ENCODE data around the gene SUGCT. TPM values are rescaled to one million over a fixed set of nuclear protein-coding genes. Genes with fewer than 3 reads are reported as not detected.

SUGCT gene
- total RNA-seq, 1 experiment from 2014 or later: 15.3 TPM

DNA sequence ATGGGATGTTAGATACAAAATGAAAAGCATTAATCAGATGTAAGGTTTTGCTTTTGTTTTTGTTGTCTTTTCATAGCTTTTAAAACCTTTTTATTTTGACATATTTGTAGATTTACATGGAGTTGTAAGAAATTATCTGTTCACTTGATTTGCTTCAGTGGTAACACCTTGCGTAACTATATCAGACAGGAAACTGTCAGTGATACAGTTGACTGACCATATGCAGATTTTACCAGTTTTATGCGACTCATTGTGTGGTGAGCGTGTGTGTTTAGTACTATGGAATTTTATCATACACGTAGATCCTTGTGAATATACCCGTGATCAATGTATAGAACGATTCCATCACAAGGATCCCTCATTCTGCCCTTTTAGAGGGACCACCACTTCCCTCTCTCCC is 701.4 kb downstream of the SUGCT start:
- in situ Hi-C loops (cut with HindIII; ENCODE audit: low sequenced_read_pairs): no loop called here

DNA sequence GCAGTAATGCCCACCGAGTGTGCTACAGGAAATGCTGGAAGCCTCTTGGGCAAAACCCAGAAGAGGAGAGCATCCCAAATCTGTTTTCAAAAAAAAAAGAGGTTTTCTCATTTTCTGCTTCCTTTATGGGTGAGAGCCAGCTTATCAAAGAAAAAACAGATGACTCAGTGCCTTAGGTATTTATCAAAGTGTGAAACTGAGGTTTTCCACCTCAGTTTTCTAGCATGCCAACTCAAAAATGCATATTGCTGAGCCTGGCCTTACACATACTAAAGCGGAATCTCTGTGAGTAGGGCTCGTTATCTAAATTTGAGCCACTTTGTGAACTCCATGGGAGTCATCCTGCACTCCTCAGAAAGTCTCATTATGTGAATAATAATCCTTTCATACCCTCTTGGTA is 705.1 kb downstream of the SUGCT start:
- DNase-seq (ENCODE audit: low spot score): no peak
- in situ Hi-C loops (cut with HindIII; ENCODE audit: low sequenced_read_pairs): no loop called here

More for the DNA sequence above, 701.4 kb downstream of the SUGCT start:
- DNase-seq (ENCODE audit: low spot score): no peak

GRCh38 chr7:40840990-40841389 is 706.2 kb downstream of the SUGCT start:
- no peak for DNase-seq (ENCODE audit: low spot score)
- in situ Hi-C loops (cut with HindIII; ENCODE audit: low sequenced_read_pairs): no loop called here

- in situ Hi-C loops (cut with HindIII; ENCODE audit: low sequenced_read_pairs): no loop called here
- DNase-seq (ENCODE audit: low spot score): no peak
Observed at GRCh38 chr7:40842641-40843040, 707.8 kb downstream of the SUGCT start.

- no peak for DNase-seq (ENCODE audit: low spot score)
- in situ Hi-C loops (cut with HindIII; ENCODE audit: low sequenced_read_pairs): no loop called here
Observed at GRCh38 chr7:40843338-40843985, 708.7 kb downstream of the SUGCT start.

DNA sequence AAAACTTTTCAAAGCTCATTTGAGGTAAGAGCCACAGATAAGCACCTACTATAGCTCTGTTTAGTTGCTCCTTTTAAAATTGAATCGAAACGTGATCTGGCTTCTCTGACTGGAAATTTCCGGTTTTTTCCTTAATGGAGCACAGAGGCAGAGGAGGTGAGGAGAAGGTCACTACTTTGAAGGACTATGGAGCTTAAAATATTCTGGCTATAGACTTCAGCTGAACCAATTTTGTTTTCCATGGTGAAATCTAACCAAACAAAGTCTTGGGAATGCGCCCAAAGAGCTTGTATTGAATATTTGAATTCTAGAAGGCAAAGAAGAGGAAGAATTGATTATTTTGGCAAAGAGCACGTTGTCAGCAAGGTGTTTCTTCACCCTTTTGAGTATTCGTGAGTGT is 711.1 kb downstream of the SUGCT start:
- DNase-seq (ENCODE audit: low spot score): no peak

GRCh38 chr7:40847921-40848320 is 713.1 kb downstream of the SUGCT start:
- in situ Hi-C loops (cut with HindIII; ENCODE audit: low sequenced_read_pairs): no loop called here

More for the DNA sequence above, 711.1 kb downstream of the SUGCT start:
- in situ Hi-C loops (cut with HindIII; ENCODE audit: low sequenced_read_pairs): no loop called here

GRCh38 chr7:40848541-40849221 is 713.9 kb downstream of the SUGCT start:
- in situ Hi-C loops (cut with HindIII; ENCODE audit: low sequenced_read_pairs): no loop called here
- no peak for DNase-seq (ENCODE audit: low spot score)

More at GRCh38 chr7:40847921-40848320, 713.1 kb downstream of the SUGCT start:
- DNase-seq (ENCODE audit: low spot score): no peak

DNA sequence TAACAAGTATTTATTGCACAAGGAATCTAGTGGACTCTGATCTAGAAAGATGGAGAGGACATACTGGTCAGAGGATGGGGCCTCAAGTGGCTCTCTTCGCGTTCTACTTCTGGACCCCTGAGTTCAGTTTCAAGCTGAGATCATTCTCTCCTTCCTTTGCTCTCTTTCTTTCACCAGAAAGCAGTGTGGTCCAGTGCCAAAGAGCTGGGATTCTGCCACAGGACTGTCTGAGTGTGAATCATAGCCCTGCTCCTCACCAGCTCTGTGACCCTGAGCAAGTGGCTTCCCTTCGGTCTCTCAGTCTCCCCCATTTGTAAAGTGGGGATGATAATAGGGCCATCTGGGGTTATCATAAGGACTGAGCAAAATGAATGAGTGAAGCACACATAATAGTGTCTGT is 715.2 kb downstream of the SUGCT start:
- DNase-seq (ENCODE audit: low spot score): no peak
- in situ Hi-C loops (cut with HindIII; ENCODE audit: low sequenced_read_pairs): no loop called here

DNA sequence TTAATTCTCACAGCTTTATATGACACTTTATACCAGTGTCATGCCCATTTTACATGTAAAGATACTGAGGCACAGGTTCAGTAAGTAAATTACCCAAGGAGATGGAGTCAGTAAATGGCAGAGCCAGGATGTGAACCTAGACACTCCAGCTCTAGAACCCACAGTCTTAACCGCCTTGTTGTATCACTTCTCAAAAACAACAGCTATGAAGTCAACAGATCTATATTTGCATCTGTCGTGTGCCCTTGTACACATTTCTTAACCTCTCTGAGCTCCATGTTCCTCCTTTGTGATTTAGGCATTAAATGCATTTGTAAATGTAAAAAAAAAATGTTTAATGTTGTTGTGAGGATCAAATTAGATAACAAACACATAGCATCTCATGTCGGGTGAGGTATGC is 716.2 kb downstream of the SUGCT start:
- no peak for DNase-seq (ENCODE audit: low spot score)
- in situ Hi-C loops (cut with HindIII; ENCODE audit: low sequenced_read_pairs): no loop called here

GRCh38 chr7:40859076-40859475 is 724.3 kb downstream of the SUGCT start:
- no peak for DNase-seq (ENCODE audit: low spot score)
- in situ Hi-C loops (cut with HindIII; ENCODE audit: low sequenced_read_pairs): no loop called here

DNA sequence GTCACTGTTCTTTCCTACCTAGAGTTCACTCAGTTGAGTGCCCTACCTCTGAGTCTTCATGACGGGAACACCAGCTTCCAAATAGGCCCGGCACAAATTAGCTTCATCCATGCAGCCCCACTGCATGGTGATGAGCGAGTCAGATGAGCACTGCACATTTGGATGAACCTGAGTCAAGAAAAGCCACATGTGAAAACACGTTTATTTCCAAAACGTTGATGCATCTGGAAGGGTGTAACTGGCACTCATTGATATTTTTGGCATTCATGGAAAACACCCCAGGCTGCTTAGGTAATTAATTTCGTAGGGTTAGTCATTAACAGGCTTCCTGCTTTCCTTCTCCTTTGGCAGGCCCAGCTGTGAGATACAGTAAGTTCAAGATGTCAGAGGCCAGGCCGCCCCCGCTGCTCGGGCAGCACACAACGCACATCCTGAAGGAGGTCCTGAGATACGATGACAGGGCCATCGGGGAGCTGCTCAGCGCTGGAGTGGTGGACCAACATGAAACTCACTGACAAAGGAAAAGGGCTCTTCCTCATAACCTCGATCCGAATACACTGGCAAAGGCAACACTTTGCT is 725.2 kb downstream of the SUGCT start:
- DNase-seq (ENCODE audit: low spot score): no peak
- in situ Hi-C loops (cut with HindIII; ENCODE audit: low sequenced_read_pairs): no loop called here

- in situ Hi-C loops (cut with HindIII; ENCODE audit: low sequenced_read_pairs): no loop called here
- no peak for DNase-seq (ENCODE audit: low spot score)
Observed at GRCh38 chr7:40865441-40866233, 730.8 kb downstream of the SUGCT start.

GRCh38 chr7:40866601-40867000 is 731.8 kb downstream of the SUGCT start:
- DNase-seq (ENCODE audit: low spot score): no peak
- in situ Hi-C loops (cut with HindIII; ENCODE audit: low sequenced_read_pairs): no loop called here

DNA sequence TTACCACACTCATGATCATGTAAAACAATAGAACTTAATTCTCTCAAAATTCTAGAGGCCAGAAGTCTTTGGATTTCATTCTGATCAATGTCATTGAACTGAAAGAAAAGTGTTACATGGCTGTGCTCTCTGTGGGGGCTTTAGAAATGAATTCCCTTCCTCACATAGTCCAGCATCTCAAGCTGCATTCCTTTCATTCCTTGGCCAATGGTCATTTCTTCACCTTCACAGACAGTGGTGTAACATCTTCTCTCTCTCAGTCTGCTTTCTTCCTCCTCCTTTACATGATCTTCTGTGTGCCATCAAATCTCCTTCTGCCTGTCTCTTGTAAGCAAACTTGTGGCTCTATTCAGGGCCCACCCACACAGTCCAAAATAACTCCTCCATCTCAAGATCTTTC is 735.3 kb downstream of the SUGCT start:
- in situ Hi-C loops (cut with HindIII; ENCODE audit: low sequenced_read_pairs): no loop called here
- DNase-seq (ENCODE audit: low spot score): no peak

DNA sequence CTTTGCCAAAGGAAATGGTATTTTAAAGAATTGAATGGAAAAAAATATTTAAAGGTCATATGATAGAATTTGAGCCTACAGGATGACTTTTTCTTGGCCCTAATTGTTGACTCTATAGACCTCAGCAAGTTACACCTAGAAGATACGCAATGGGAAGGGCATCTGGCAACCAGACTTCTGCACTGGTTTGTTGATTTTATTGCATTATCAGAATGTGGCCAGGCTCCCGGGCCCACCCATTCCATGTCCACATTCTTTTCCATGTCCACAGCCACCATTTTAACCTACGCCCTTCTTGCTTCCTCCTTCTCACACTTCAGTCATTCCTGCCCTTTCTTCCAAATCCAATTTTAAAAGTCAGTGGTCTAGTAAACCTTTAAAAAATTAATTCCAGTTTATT is 738.4 kb downstream of the SUGCT start:
- DNase-seq (ENCODE audit: low spot score): no peak
- in situ Hi-C loops (cut with HindIII; ENCODE audit: low sequenced_read_pairs): no loop called here

GRCh38 chr7:40874756-40875155 is 740.0 kb downstream of the SUGCT start:
- in situ Hi-C loops (cut with HindIII; ENCODE audit: low sequenced_read_pairs): no loop called here
- no peak for DNase-seq (ENCODE audit: low spot score)

- in situ Hi-C loops (cut with HindIII; ENCODE audit: low sequenced_read_pairs): no loop called here
- DNase-seq (ENCODE audit: low spot score): no peak
Observed at GRCh38 chr7:40876601-40877000, 741.8 kb downstream of the SUGCT start.

DNA sequence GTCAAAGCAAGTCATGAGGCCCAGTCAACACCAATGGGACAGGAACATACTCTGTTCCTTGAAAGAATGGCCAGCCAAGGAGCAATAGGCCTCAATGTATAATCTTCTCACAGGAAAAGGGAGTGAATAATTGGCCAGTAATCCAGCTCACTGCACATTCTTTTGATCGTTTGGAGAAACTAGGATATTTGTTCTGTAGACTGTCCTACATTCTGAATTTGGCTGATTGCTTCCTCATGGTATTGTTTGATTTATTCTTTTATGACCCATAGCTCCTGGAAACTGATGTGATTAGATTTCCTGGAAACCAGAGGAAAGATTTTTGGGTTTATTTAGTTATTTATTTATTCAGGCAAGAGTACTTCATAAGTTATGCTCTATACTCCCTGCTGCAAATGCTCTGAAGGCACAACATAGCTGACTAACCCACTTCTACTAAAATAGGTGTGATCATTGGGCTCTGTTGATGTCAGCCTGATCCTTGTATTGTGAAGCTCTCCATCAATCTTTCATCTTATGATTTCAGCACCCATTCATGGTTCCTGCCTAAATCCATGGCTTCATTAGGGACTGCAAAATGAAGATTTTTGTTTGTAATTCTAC is 745.2 kb downstream of the SUGCT start:
- DNase-seq (ENCODE audit: low spot score): no peak
- in situ Hi-C loops (cut with HindIII; ENCODE audit: low sequenced_read_pairs): no loop called here

DNA sequence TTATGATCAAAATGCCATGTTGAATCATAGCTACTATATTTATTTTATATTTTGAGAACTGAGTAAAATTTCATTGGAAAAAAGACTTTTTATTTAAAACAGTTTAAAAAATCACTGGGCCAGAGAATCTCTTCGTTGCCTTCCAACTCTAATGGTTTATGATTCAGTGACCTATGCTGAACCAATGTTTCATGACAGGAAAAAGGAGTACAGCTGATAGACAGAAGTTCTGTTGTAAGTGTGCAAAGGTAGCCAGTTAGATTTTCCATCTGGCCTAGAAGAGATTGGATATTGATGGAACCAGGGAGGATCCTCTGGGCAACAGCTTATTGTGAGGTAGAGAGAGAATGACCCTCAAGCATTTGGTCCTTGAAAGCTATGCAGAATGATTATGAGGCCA is 745.8 kb downstream of the SUGCT start:
- in situ Hi-C loops (cut with HindIII; ENCODE audit: low sequenced_read_pairs): no loop called here
- DNase-seq (ENCODE audit: low spot score): no peak

Measured in G401 (cell line).